ENCODE data around the gene PLEKHA7.

- TF ChIP-seq PHF8 (conservative IDR thresholded peaks at IDR 0.05; ENCODE audit: low read depth, low read length): no peak
- no peak for TF ChIP-seq CEBPB (IDR thresholded peaks at IDR 0.05; ENCODE audit: low read depth, low read length)
Measured at GRCh38 chr11:16896729-16897469, 117.3 kb downstream of the PLEKHA7 start.
